IMR-90 (cell line): ENCODE results near the gene WNT16. TPM values are rescaled to one million over a fixed set of nuclear protein-coding genes. Genes with fewer than 3 reads are reported as not detected.

Experiments used
- ATAC-seq: fragments of 200-7000 bp; cut with Tn5 transposase; 2 replicates; pipeline ENCODE4 v1.9.1; 2020; ENCODE audit warnings: low read depth, mild to moderate bottlenecking, moderate library complexity
- BruUV-seq: library from RNA; stranded (reverse); fragments of 400-500 nt; replicated peaks from 2 replicates; lab custom pipeline; 2021; lab: Mats Ljungman, UMichigan
- CTCF ChIA-PET: fragments of 300-600 bp; formaldehyde crosslinking; extraction: SDS; loops from one replicate; lab custom pipeline; 2021; ENCODE audit warnings: antibody characterized with exemption; lab: Yijun Ruan, JAX
- POLR2A ChIA-PET: fragments of 300-600 bp; sonication (Branson Sonifier 250); formaldehyde crosslinking; loops from one replicate; lab custom pipeline; 2022; ENCODE audit warnings: antibody characterized with exemption; ENCODE audit not compliant: unreplicated experiment; lab: Charles Lee
- DNase-seq: peaks from one replicate; pipeline ENCODE4 v3.0.0; 2013
- H2AFZ ChIP-seq: replicated peaks from 2 replicates; pipeline ENCODE3; 2013; ENCODE audit warnings: low read length, mild to moderate bottlenecking; ENCODE audit not compliant: poor library complexity
- H2AK5ac ChIP-seq: 2 replicates; pipeline ENCODE4 v1.6.1; 2013; ENCODE audit warnings: low read depth, low read length, inconsistent platforms
- H2AK9ac ChIP-seq: replicated peaks from 2 replicates; pipeline ENCODE3; 2013; ENCODE audit warnings: mild to moderate bottlenecking, low read depth, low read length, moderate library complexity; ENCODE audit not compliant: poor library complexity
- H2BK120ac ChIP-seq: 2 replicates; pipeline ENCODE4 v1.6.1; 2013; ENCODE audit warnings: low read depth, low read length, inconsistent platforms
- H2BK15ac ChIP-seq: 3 replicates; pipeline ENCODE4 v1.6.1; 2013; ENCODE audit warnings: low read depth, low read length, inconsistent platforms
- H2BK20ac ChIP-seq: 2 replicates; pipeline ENCODE4 v1.6.1; 2013; ENCODE audit warnings: low read depth, mild to moderate bottlenecking, inconsistent platforms, low read length, moderate library complexity
- H2BK5ac ChIP-seq: 2 replicates; pipeline ENCODE4 v1.6.1; 2013; ENCODE audit warnings: mild to moderate bottlenecking, low read depth, low read length, inconsistent platforms; ENCODE audit not compliant: poor library complexity, severe bottlenecking
- H3K14ac ChIP-seq: replicated peaks from 2 replicates; pipeline ENCODE4 v1.6.1; 2013; ENCODE audit warnings: low read depth, low read length, inconsistent platforms
- H3K18ac ChIP-seq: 2 replicates; pipeline ENCODE4 v1.6.1; 2013; ENCODE audit warnings: low read depth, low read length, control low read depth
- H3K23ac ChIP-seq: 2 replicates; pipeline ENCODE4 v1.6.1; 2013; ENCODE audit warnings: low read depth, low read length, inconsistent platforms
- H3K27ac ChIP-seq: 2 replicates; pipeline ENCODE4 v1.5.1; 2013; ENCODE audit warnings: mild to moderate bottlenecking, control low read depth, low read length; ENCODE audit not compliant: insufficient read depth
- H3K27me3 ChIP-seq: 2 replicates; pipeline ENCODE4 v1.6.1; 2013; ENCODE audit warnings: low read length; ENCODE audit not compliant: control insufficient read depth, insufficient read depth
- H3K36me3 ChIP-seq: 2 replicates; pipeline ENCODE4 v1.6.1; 2013; ENCODE audit warnings: low read length, mixed read lengths; ENCODE audit not compliant: control insufficient read depth, insufficient read depth
- H3K4ac ChIP-seq: 2 replicates; pipeline ENCODE4 v1.6.1; 2013; ENCODE audit warnings: low read depth, low read length, inconsistent platforms
- H3K4me1 ChIP-seq: 2 replicates; pipeline ENCODE4 v1.6.1; 2013; ENCODE audit warnings: low read length, mixed read lengths; ENCODE audit not compliant: control insufficient read depth, insufficient read depth
- H3K4me2 ChIP-seq: 2 replicates; pipeline ENCODE4 v1.6.1; 2013; ENCODE audit warnings: low read depth, mild to moderate bottlenecking, control low read depth, low read length, moderate library complexity
- H3K4me3 ChIP-seq: 2 replicates; pipeline ENCODE4 v1.5.1; 2013; ENCODE audit warnings: low read depth, mild to moderate bottlenecking, control low read depth, low read length, moderate library complexity; ENCODE audit not compliant: insufficient read depth
- H3K56ac ChIP-seq: 2 replicates; pipeline ENCODE4 v1.6.1; 2013; ENCODE audit warnings: low read length, inconsistent platforms; ENCODE audit not compliant: insufficient read depth; ENCODE audit errors: extremely low read depth
- H3K79me1 ChIP-seq, 2 experiments: 2 replicates each; pipeline ENCODE4 v1.6.1; 2013; ENCODE audit warnings: low read length in 2 of 2, inconsistent platforms in 1 of 2, low read depth in 1 of 2
- H3K9ac ChIP-seq: 2 replicates; pipeline ENCODE4 v1.6.1; 2013; ENCODE audit warnings: low read depth, low read length, control low read depth
- H3K9me1 ChIP-seq: 2 replicates; pipeline ENCODE4 v1.6.1; 2013; ENCODE audit warnings: low read length, inconsistent platforms; ENCODE audit not compliant: insufficient read depth
- H3K9me3 ChIP-seq: 2 replicates; pipeline ENCODE4 v1.6.1; 2013; ENCODE audit warnings: low read length; ENCODE audit not compliant: control insufficient read depth, insufficient read depth
- H4K20me1 ChIP-seq: 2 replicates; pipeline ENCODE4 v1.6.1; 2013; ENCODE audit warnings: low read length, inconsistent platforms; ENCODE audit not compliant: insufficient read depth
- H4K5ac ChIP-seq: 2 replicates; pipeline ENCODE4 v1.6.1; 2013; ENCODE audit warnings: mild to moderate bottlenecking, low read depth, low read length, control low read depth
- H4K8ac ChIP-seq, 2 experiments: 2 replicates each; pipeline ENCODE4 v1.6.1; 2013; ENCODE audit warnings: low read depth in 2 of 2, low read length in 2 of 2, control low read depth in 1 of 2, inconsistent platforms in 1 of 2
- H4K91ac ChIP-seq: 2 replicates; pipeline ENCODE4 v1.6.1; 2013; ENCODE audit warnings: low read depth, low read length, inconsistent platforms; ENCODE audit not compliant: insufficient read depth
- BHLHE40 ChIP-seq: fragments of 150-350 bp; IDR thresholded peaks from 2 replicates; pipeline ENCODE4 v1.6.1; 2016; ENCODE audit warnings: mild to moderate bottlenecking, low read depth, low read length
- CEBPB ChIP-seq: IDR thresholded peaks from 2 replicates; pipeline ENCODE4 v1.6.1; 2012; ENCODE audit warnings: low read depth, low read length, improper control_type of control experiment
- CHD1 ChIP-seq: IDR thresholded peaks from 2 replicates; pipeline ENCODE4 v1.6.1; 2012; ENCODE audit warnings: low read depth, low read length, improper control_type of control experiment
- FOS ChIP-seq: fragments of 150-350 bp; IDR thresholded peaks from 2 replicates; pipeline ENCODE4 v1.6.1; 2016; ENCODE audit warnings: low read depth, low read length
- MAFK ChIP-seq: IDR thresholded peaks from 2 replicates; pipeline ENCODE4 v1.6.1; 2012; ENCODE audit warnings: low read depth, low read length, improper control_type of control experiment
- MAZ ChIP-seq: IDR thresholded peaks from 2 replicates; pipeline ENCODE4 v1.6.1; 2012; ENCODE audit warnings: low read depth, mild to moderate bottlenecking, low read length, improper control_type of control experiment, moderate library complexity, borderline replicate concordance
- MXI1 ChIP-seq: IDR thresholded peaks from 2 replicates; pipeline ENCODE4 v1.6.1; 2012; ENCODE audit warnings: low read depth, mild to moderate bottlenecking, low read length, moderate library complexity, borderline replicate concordance
- NFE2L2 ChIP-seq: fragments of 150-350 bp; IDR thresholded peaks from 2 replicates; pipeline ENCODE4 v1.6.1; 2016; ENCODE audit warnings: low read depth, mild to moderate bottlenecking, low read length
- POLR2A ChIP-seq: IDR thresholded peaks from 2 replicates; pipeline ENCODE4 v1.6.1; 2012; ENCODE audit warnings: mild to moderate bottlenecking, low read depth, low read length
- RAD21 ChIP-seq: IDR thresholded peaks from 2 replicates; pipeline ENCODE4 v1.6.1; 2012; ENCODE audit warnings: low read length, improper control_type of control experiment
- RCOR1 ChIP-seq: IDR thresholded peaks from 2 replicates; pipeline ENCODE4 v1.6.1; 2012; ENCODE audit warnings: mild to moderate bottlenecking, low read length, improper control_type of control experiment; ENCODE audit not compliant: insufficient replicate concordance
- RFX5 ChIP-seq: IDR thresholded peaks from 2 replicates; pipeline ENCODE4 v1.8.0; 2012; ENCODE audit warnings: low read depth, mild to moderate bottlenecking, low read length, moderate library complexity
- SMC3 ChIP-seq: fragments of 150-350 bp; IDR thresholded peaks from 2 replicates; pipeline ENCODE4 v1.6.1; 2016; ENCODE audit warnings: low read depth, mild to moderate bottlenecking, antibody characterized with exemption, low read length, moderate library complexity
- dilution Hi-C: fragments of 300-500 bp; cut with HindIII; formaldehyde crosslinking; loops from one replicate; pipeline ENCODE4 v1.14.3; 2018; ENCODE audit warnings: low sequenced_read_pairs; ENCODE audit not compliant: unreplicated experiment
- in situ Hi-C: fragments of 300-500 bp; cut with MboI; formaldehyde crosslinking; loops from 3 replicates; pipeline ENCODE4 v1.14.3; 2019; ENCODE audit warnings: low sequenced_read_pairs, inconsistent platforms, mixed read lengths
- intact Hi-C: fragments of 100-400 bp; cut with micrococcal nuclease; formaldehyde crosslinking; loops from 2 replicates; pipeline ENCODE4 v1.10.0; 2022
- polyA plus RNA-seq, 3 experiments: library from polyadenylated mRNA; depleted of rRNA; stranded (reverse); fragments of >200 nt; gene quantifications; 2 replicates each; pipeline ENCODE4 v1.2.3, GENCODE V29; 2012; ENCODE audit warnings: low replicate concordance in 1 of 3
- total RNA-seq: library from RNA; depleted of rRNA; stranded (reverse); fragments of >200 nt; gene quantifications from 2 replicates; pipeline ENCODE4 v1.2.3, GENCODE V29; 2012
- TF ChIP-seq, protein P1 (sequence below): fragments of 150-350 bp; IDR thresholded peaks from 2 replicates; pipeline ENCODE4 v1.6.1; 2016; ENCODE audit warnings: low read depth, mild to moderate bottlenecking, low read length, moderate library complexity, borderline replicate concordance
- TF ChIP-seq, protein P2 (sequence below): conservative IDR thresholded peaks from 2 replicates; pipeline ENCODE4 v1.5.1; 2012; ENCODE audit warnings: mild to moderate bottlenecking, low read depth, low read length, improper control_type of control experiment
- TF ChIP-seq, protein P3 (sequence below): fragments of 150-350 bp; IDR thresholded peaks from 2 replicates; pipeline ENCODE4 v1.6.1; 2017; ENCODE audit warnings: mild to moderate bottlenecking, antibody characterized with exemption, low read length, low read depth

WNT16 gene
- total and polyA plus RNA-seq, 2 of the 4 experiments (the other 2 are of a cell fraction), result 0.68 to 1.1 TPM

DNA sequence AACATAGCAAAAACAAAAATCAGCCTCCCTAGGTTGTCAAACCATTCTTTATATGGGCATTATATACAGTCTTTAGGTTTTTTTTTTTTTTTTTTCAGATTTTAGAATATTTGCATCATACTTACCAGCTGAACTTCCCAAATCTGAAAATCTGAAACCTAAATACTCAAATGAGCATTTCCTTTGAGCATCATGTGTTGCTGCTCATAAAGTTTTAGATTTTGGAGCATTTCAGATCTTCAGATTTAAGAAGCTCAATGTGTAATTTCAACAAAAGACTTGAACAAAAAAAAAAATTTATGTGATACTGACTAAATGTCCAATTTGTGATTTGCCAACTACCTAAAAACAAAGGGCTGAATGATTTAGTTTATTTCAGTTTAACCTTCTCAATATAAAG lies 53.7 kb downstream of the WNT16 start:
- Histone ChIP-seq H3K9me1 (peaks cover 8% of the 10 kb centered on the region), H2AK9ac (no peak overlapping the region), H4K91ac (no peak overlapping the region), H2BK120ac (no peak overlapping the region), H3K4ac (no peak overlapping the region), H4K20me1 (peaks cover 9% of the 10 kb centered on the region; the same call in 1 of the 2 replicates), H2AFZ (no peak overlapping the region), H3K9me3 (no peaks in the 10 kb centered on the region), H3K4me3 (no peak overlapping the region), H2AK5ac (no peak overlapping the region), H2BK15ac (no peak overlapping the region), H2BK5ac (no peak overlapping the region), H3K27ac (no peak overlapping the region), H3K9ac (no peak overlapping the region), H3K18ac (no peak overlapping the region), H3K14ac (no peak overlapping the region), H3K56ac (no peak overlapping the region), H3K4me1 (0 out of 2 replicates have a peak, but pooled peaks cover 1% of the 10 kb centered on the region), H3K36me3 (peaks cover 5% of the 10 kb centered on the region), H4K5ac (no peak overlapping the region), H3K27me3 (no peaks in the 10 kb centered on the region), H3K23ac (no peak overlapping the region), H3K4me2 (no peak overlapping the region), H4K8ac (no peak overlapping the region), H2BK20ac (no peak overlapping the region), H3K79me1 (peaks cover 27 to 45% of the 10 kb centered on the region in 2 experiments)
- ChIA-PET CTCF (interaction anchor here (1.1 kb wide), 1 partner anchor 14 kb away, joined by 5 read pairs; the partner anchor contains the start of gene FAM3C), POLR2A (no interaction called here)
- no peak for TF ChIP-seq CHD1
- TF ChIP-seq, protein P1, sequence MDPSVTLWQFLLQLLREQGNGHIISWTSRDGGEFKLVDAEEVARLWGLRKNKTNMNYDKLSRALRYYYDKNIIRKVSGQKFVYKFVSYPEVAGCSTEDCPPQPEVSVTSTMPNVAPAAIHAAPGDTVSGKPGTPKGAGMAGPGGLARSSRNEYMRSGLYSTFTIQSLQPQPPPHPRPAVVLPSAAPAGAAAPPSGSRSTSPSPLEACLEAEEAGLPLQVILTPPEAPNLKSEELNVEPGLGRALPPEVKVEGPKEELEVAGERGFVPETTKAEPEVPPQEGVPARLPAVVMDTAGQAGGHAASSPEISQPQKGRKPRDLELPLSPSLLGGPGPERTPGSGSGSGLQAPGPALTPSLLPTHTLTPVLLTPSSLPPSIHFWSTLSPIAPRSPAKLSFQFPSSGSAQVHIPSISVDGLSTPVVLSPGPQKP, result no peak
- no peak for TF ChIP-seq MXI1
- TF ChIP-seq NFE2L2, result no peak
- no peak for TF ChIP-seq RFX5
- TF ChIP-seq RAD21, result no peak
- no peak for TF ChIP-seq RCOR1
- TF ChIP-seq BHLHE40, result no peak
- TF ChIP-seq, protein P2, sequence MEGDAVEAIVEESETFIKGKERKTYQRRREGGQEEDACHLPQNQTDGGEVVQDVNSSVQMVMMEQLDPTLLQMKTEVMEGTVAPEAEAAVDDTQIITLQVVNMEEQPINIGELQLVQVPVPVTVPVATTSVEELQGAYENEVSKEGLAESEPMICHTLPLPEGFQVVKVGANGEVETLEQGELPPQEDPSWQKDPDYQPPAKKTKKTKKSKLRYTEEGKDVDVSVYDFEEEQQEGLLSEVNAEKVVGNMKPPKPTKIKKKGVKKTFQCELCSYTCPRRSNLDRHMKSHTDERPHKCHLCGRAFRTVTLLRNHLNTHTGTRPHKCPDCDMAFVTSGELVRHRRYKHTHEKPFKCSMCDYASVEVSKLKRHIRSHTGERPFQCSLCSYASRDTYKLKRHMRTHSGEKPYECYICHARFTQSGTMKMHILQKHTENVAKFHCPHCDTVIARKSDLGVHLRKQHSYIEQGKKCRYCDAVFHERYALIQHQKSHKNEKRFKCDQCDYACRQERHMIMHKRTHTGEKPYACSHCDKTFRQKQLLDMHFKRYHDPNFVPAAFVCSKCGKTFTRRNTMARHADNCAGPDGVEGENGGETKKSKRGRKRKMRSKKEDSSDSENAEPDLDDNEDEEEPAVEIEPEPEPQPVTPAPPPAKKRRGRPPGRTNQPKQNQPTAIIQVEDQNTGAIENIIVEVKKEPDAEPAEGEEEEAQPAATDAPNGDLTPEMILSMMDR, result no peak
- TF ChIP-seq FOS, result no peak
- TF ChIP-seq, protein P3, sequence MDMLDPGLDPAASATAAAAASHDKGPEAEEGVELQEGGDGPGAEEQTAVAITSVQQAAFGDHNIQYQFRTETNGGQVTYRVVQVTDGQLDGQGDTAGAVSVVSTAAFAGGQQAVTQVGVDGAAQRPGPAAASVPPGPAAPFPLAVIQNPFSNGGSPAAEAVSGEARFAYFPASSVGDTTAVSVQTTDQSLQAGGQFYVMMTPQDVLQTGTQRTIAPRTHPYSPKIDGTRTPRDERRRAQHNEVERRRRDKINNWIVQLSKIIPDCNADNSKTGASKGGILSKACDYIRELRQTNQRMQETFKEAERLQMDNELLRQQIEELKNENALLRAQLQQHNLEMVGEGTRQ, result no peak
- TF ChIP-seq CEBPB, result no peak
- no peak for TF ChIP-seq POLR2A
- no peak for TF ChIP-seq SMC3
- TF ChIP-seq MAFK, result no peak
- no peak for TF ChIP-seq MAZ
- in situ Hi-C loops, result no loop called here
- ATAC-seq (no peak), DNase-seq (no peak)
- intact Hi-C loops, result no loop called here
- no TSS peak for BruUV-seq
- dilution Hi-C loops, result no loop called here
